NCI-H1436 treated with DMSO at 0.1 percent for 48 hours (cell line): ENCODE results near the gene PAIP2.
"Not testable (repeated sequence)": the region's sequence is repeated elsewhere in the genome, so short reads cannot be mapped to it uniquely, and the experiment has no call there.

ENCODE experiments used
- DNase-seq: peaks from one replicate; lab custom pipeline; 2025; lab: John Stamatoyannopoulos, UW

Gene PAIP2

GRCh38 chr5:139378101-139378825 is 36.6 kb downstream of the PAIP2 start:
- DNase-seq, result no peak

GRCh38 chr5:139378941-139379361 is 37.3 kb downstream of the PAIP2 start:
- no peak for DNase-seq

GRCh38 chr5:139379626-139380449 is 38.2 kb downstream of the PAIP2 start:
- DNase-seq, result no peak

GRCh38 chr5:139381837-139382761 is 40.4 kb downstream of the PAIP2 start:
- no peak for DNase-seq

GRCh38 chr5:139382807-139383206 is 41.2 kb downstream of the PAIP2 start:
- DNase-seq, result no peak

- DNase-seq, result no peak
Observed at GRCh38 chr5:139383275-139383992, 41.8 kb downstream of the PAIP2 start, which contains the start of gene SLC23A1. Gene SLC23A1, minus strand, starts transcription at chr5:139383297. Its CDS starts 44 bp downstream, at chr5:139383253.

GRCh38 chr5:139383993-139384590 is 42.4 kb downstream of the PAIP2 start:
- DNase-seq, result no peak

- no peak for DNase-seq
Observed at GRCh38 chr5:139384591-139385051, 43.0 kb downstream of the PAIP2 start.

- no peak for DNase-seq
Observed at GRCh38 chr5:139385061-139386049, 43.7 kb downstream of the PAIP2 start.

GRCh38 chr5:139386050-139386438 is 44.4 kb downstream of the PAIP2 start:
- DNase-seq, result no peak

- not testable (repeated sequence) for DNase-seq
Observed at GRCh38 chr5:139386956-139387355, 45.3 kb downstream of the PAIP2 start.

GRCh38 chr5:139387611-139388197 is 46.0 kb downstream of the PAIP2 start:
- no peak for DNase-seq

- peak; percentile 78 for DNase-seq
Observed at GRCh38 chr5:139388198-139388821, 46.7 kb downstream of the PAIP2 start.

- DNase-seq, result no peak
Observed at GRCh38 chr5:139389701-139390638, 48.3 kb downstream of the PAIP2 start, which contains the start of gene MZB1. Gene MZB1, minus strand, starts transcription at chr5:139389913. Its CDS starts 57 bp downstream, at chr5:139389856.

- DNase-seq, result no peak
Observed at GRCh38 chr5:139390639-139391569, 49.2 kb downstream of the PAIP2 start.

- DNase-seq, result no peak
Observed at GRCh38 chr5:139391570-139392323, 50.1 kb downstream of the PAIP2 start.
